ENCODE data around the gene NDUFA12.

Gene NDUFA12

GRCh38 chr12:94983321-94983720 is 20.2 kb downstream of the NDUFA12 start:
- H3K27ac ChIP-seq: peak overlapping the region; percentile 82
- DNase-seq (ENCODE audit: low read depth, low spot score): no peak

GRCh38 chr12:94982456-94982855 is 21.0 kb downstream of the NDUFA12 start:
- DNase-seq (ENCODE audit: low read depth, low spot score): no peak
- peak overlapping the region; percentile 82 for H3K27ac ChIP-seq

DNA sequence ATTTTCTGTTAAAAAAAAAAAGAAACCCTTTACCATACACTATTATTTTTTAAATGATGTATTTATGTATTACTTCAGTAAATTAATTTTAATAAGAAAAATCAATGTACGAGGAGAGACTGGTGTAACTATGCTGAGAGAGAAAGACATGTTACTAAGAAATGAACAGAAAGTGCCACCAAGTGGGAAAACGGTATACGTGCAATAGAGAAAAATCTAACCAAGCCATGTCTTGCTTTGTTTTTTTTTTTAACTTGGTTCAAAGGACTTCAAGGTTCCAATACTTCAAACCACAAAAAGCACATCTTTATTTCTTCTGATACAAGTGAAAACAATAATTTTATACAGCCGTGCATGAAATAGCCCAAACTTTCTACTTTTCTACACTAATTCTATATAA is 22.9 kb downstream of the NDUFA12 start:
- H3K27ac ChIP-seq: no peak overlapping the region
- DNase-seq (ENCODE audit: low read depth, low spot score): no peak

- H3K27ac ChIP-seq: no peak overlapping the region
- DNase-seq (ENCODE audit: low read depth, low spot score): no peak
These were observed 23.6 kb downstream of the NDUFA12 start for GRCh38 chr12:94979941-94980340.

- H3K27ac ChIP-seq: no peak overlapping the region
- no peak for DNase-seq (ENCODE audit: low read depth, low spot score)
These were observed 25.6 kb downstream of the NDUFA12 start for GRCh38 chr12:94977766-94978468.

DNA sequence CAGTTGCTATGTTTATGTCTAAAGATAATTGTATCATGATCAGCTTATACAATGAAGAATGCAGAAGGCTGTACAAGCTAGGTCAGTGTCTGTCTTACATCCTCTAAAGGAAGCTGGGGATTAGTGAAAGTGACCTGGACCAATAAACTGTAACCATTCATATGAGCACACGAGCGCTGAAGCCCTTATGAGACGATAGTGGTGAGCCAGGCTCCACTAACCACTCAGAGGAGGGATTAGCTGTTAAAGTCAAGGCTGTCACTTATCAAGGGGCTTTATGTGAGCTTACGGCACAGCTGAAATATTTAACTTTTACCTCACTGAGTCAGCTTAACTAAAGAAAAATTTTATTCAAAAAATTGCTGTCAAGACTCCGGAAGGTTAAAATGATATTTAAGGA is 30.3 kb downstream of the NDUFA12 start:
- DNase-seq (ENCODE audit: low read depth, low spot score): no peak

DNA sequence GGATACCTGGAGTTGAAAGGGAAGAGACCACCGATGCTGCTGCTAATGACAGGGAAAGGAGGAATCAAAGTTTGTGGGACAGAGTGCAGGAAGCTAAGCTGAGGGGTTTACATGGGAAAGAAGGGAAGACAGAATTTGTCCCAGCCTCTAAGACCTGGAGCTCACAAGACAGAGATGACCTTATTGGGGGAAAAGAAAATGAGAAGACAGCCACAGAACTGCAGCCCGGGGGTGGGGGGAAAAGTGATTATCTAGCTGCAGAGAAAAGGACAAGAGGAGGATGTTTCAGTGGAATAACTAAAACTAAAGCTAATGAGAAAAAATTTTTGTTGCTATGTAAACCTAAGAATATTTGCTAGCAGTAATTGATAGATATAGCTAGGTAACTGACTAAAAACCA is 30.7 kb downstream of the NDUFA12 start:
- no peak for DNase-seq (ENCODE audit: low read depth, low spot score)
- no peak overlapping the region for H3K27ac ChIP-seq

More for the DNA sequence above, 30.3 kb downstream of the NDUFA12 start:
- H3K27ac ChIP-seq: no peak overlapping the region

DNA sequence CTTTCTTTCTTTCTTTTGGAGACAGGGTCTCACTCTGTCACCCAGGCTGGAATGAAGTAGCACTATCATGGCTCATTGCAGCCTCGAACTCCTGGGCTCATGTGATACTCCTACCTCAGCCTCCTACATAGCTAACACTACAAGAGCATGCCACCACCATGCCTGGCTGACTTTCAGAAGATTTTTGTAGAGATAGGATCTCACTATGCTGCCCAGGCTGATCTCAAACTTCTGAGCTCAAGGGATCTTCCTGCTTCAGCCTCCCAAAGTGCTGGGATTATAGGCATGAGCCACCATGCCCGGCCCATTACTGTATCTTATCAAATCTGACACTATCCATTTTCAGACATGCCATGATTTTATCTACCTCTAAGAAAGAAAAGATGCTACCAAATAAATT is 31.6 kb downstream of the NDUFA12 start:
- no peak for DNase-seq (ENCODE audit: low read depth, low spot score)
- no peak overlapping the region for H3K27ac ChIP-seq

GRCh38 chr12:94970560-94970959 is 32.9 kb downstream of the NDUFA12 start:
- DNase-seq (ENCODE audit: low read depth, low spot score): no peak
- no peak overlapping the region for H3K27ac ChIP-seq

GRCh38 chr12:94969424-94969823 is 34.1 kb downstream of the NDUFA12 start:
- no peak for DNase-seq (ENCODE audit: low read depth, low spot score)
- H3K27ac ChIP-seq: no peak overlapping the region

DNA sequence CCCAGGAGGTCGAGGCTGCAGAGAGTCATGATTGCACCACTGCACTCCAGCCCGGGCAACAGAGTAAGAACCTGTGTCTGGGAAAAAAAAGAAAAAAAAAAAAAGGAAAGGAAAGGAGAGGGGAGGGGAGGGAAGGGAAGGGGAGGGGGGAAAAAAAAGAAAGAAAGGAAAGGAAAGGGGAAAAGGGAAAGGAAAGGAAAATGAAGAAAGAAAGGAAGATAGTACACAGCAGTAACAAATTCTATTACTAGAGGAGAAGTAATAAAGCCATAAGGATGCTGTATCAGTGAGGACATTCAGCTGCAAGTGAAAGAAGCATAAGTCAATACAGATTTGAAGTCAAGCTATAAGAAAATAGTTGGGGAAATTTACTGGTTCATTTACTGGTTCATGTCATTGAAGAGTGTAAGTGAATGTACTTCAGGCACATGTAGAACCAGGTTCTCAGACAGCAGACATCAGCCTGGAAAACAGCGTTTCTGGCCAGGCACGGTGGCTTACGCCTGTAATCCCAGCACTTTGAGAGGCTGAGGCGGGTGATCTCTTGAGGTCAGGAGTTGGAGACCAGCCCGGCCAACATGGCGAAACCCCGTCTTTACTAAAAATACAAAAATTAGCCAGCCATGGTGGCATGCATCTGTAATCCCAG is 37.4 kb downstream of the NDUFA12 start:
- H3K27ac ChIP-seq: no peak overlapping the region
- DNase-seq (ENCODE audit: low read depth, low spot score): no peak

DNA sequence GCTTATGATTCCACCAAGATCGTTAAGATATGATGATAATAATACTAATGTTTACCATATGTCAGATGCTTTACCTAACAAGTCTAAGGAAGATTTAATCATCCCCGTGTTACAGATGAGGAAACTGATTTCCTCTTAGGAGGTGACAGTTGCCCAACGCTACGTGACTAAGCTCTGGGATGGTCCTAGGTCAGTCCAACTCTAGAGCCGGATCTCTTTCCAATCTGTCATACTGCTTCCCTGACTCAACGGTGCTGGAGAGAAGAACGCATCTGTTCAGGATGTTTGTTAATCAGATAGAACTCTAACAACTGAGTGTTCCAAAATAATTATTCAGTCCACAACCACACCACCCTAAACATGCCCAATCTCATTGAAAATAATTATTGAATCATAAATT is 39.8 kb downstream of the NDUFA12 start:
- H3K27ac ChIP-seq: no peak overlapping the region
- no peak for DNase-seq (ENCODE audit: low read depth, low spot score)

GRCh38 chr12:94962670-94963069 is 40.8 kb downstream of the NDUFA12 start:
- H3K27ac ChIP-seq: no peak overlapping the region
- no peak for DNase-seq (ENCODE audit: low read depth, low spot score)

- H3K27ac ChIP-seq: no peak overlapping the region
- DNase-seq (ENCODE audit: low read depth, low spot score): no peak
These were observed 41.6 kb downstream of the NDUFA12 start for GRCh38 chr12:94961911-94962310.

GRCh38 chr12:94961256-94961824 is 42.2 kb downstream of the NDUFA12 start:
- H3K27ac ChIP-seq: no peak overlapping the region
- no peak for DNase-seq (ENCODE audit: low read depth, low spot score)

DNA sequence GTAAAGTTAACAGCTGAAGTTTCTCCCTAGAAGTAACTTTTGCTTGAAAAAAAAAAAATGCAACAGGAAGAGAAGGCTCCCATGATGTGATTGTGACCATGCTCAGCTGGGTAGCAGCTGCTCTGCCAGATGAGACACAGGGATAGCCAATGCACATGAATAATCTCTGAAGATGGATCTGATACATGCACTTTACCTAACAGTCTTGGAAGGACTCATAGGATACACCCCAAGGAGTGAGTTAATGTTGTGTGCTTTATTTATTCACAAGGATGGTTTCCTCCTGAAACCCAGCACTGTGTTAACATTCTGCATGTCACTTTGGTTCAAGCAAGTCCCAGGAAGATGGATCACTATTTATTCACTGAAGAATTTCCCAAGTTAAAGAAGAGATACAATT is 46.5 kb downstream of the NDUFA12 start:
- no peak for DNase-seq (ENCODE audit: low read depth, low spot score)
- no peak overlapping the region for H3K27ac ChIP-seq

GRCh38 chr12:94954948-94955592 is 48.4 kb downstream of the NDUFA12 start:
- DNase-seq (ENCODE audit: low read depth, low spot score): no peak
- H3K27ac ChIP-seq: peak overlapping the region; percentile 87

GRCh38 chr12:94954029-94954685 is 49.3 kb downstream of the NDUFA12 start:
- peak overlapping the region; percentile 87 for H3K27ac ChIP-seq
- peak; percentile 95 for DNase-seq (ENCODE audit: low read depth, low spot score)

DNA sequence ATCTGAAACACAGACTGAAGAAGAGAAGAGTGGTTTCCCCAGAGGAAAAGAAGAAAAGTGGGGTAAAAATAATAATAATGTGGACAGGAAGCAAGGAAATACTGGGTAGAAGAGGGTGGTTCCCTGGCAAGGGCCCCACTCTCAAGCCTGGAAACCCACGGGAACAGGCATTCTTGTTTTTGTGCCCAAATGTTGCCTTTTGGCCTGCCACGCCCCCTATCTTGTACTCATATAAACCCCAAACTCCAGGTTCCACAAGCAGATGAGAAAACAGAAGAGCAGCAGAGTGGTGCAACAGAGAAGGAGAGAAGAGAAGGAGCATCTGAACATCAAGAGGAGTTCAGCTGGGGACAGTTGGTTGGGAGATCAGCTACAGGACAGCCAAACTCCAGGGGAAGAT is 51.2 kb downstream of the NDUFA12 start:
- no peak for DNase-seq (ENCODE audit: low read depth, low spot score)
- peak overlapping the region; percentile 26 for H3K27ac ChIP-seq

GRCh38 chr12:94951071-94951934 is 52.2 kb downstream of the NDUFA12 start:
- no peak for DNase-seq (ENCODE audit: low read depth, low spot score)
- H3K27ac ChIP-seq: peak overlapping the region; percentile 26
